Airway epithelial cell (primary cell): ENCODE results near the gene R3HDM1. TPM values are rescaled to one million over a fixed set of nuclear protein-coding genes. Genes with fewer than 3 reads are reported as not detected.

Experiments
- total RNA-seq: library from RNA; depleted of rRNA; stranded (reverse); fragments of >200 nt; gene quantifications from 2 replicates; pipeline ENCODE4 v1.2.3, GENCODE V29; 2015

R3HDM1 gene
- total RNA-seq = 18.5 and 20.3 TPM in 2 replicates

DNA sequence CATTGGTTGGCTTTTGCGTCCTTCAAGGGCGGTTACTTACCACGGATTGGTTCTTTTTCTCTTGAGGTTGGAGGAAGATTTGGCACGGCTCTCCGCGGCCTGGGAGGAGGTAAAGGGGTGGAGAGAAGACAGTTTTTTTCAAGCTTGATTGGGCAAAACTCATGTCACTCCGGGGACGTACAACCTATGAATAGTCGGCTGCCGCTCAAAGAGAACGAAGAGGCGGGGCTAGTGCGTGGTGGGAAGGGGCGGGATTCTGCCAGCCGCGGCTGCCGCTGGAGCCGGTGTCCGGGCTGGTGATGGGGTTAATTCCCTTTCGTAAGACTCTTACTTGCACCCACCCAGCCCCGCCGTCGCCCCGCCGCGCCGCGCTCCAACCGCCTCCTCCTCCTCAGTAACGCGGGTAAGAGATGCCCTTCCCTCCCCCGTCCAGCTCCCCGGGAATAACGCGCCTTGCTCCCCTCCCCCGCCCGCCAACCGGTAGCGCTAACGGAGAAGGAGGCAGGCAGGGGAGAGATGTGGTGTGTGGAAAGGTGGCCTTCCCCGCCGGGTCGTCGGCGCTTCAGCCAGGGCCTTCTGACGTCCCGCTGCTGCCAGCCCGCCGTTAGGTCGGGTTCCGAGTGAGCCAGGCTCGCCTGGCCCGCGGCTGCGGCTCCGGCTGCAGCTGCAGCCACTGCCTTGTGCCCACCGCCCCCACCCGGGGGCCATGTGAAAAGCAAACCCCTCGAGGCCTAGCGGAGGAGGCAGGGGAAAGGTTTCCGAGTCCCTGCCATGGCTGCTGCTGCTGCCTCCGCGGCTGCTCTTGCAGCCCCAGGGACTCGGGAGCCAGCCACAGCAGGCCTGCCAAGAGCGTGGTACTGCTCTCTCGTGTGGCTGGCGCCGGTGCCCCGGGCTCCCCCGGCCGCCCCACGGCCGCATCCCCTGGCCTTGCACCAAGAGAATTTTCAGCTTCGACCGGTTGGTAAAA lies at the start of gene R3HDM1:
R3HDM1 (plus strand) TSS at position 254 of the 967 bp plus-strand sequence. CDS start 73,362 bp downstream, outside the sequence.

DNA sequence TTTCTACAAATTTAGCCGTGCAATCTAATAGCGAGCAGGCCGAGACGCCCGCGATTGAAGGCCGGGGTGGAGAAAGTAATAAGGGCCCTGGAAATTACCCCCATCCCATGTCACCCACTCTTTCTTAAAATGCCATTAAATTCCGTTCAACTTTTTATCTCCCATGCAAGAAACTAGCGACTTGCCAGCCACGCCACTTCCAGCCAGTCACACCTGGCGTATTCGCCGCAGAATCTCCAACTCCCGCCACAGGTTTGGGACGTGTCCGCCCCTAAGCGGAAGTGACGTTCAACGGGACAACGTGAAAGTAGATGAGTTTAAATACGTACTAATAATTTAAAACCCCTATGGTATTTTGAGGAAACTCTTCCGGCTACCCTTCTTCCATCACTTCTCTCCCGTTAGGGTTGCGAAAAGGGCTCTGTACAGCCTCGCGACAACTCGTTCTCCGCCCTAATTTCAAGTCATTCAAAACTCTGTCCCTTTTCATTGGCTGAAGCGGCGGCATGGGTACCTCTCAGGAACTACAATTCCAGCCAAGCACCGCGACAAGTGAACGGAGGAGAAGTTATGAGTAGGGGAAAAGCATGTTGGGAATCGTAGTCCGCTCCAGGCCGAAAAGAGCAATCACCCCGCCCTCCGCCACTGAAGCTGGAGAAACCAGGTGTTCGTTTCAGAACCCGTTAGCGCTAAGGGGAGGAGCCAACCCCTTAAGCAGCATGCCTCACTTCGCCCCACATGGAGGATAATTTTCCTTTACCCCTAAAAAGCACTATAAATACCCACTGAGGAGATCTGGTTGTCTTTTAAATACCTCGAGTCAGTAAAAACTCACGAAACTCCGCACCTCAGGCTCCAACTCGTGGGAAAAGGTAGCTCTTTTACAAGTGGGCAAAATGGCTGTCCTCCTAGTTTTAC lies 712 bp upstream of the R3HDM1 start, which contains the start of gene ZRANB3:
ZRANB3 (minus strand) TSS at position 906 of the 918 bp plus-strand sequence.

DNA sequence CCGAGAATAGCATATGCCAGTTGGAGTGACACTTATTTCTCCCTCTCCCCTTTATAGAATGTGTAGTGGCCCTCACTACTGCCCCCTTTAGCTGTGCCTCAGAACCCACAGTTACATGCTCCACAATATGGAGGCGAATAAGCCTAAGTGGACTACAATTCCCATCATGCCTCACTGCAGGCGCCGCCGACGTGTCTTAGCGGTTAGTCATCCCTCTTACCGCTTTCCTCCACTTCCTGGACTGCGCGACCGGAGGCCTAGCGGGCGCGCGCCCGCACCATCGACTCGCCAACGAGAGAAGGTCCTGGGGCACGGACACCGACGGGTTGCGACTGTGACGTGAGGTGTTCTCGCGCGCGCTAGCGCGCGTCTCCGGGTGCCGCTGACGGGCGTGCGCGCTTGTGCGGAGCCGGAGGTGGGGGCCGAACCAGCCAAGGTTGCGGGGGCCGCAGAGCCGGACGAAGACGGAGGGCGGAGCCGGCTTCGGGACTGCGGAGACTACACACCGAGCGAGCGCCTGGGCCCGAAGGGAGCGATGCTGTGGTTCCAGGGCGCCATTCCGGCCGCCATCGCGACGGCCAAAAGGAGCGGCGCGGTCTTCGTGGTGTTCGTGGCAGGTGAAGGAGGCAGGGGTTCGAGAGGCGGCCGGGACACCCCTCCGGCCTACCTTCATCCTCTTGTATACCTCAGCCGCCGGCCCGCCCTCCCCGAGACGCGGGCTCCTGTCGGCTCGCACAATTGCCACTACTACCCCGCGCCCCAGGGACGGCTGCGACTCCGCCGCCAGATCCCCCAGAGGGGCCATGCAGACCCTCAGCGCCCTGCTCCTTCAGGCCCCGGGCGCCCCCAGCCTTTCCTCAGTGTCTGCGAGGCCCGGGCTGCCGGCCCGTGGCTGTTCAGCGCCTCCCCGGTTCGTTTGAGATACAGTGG lies 210.4 kb downstream of the R3HDM1 start, which contains the start of gene UBXN4:
UBXN4 (plus strand) TSS at position 461 of the 930 bp plus-strand sequence; CDS start at position 536, 75 bp downstream.

Other genes with a start within 250 kb of the R3HDM1 start
- gene ZRANB3, start 266 bp upstream of the R3HDM1 start, total RNA-seq = 9.3 and 9.4 TPM in 2 replicates
- gene UBXN4, start 210.4 kb downstream of the R3HDM1 start, total RNA-seq = 33.1 and 43.9 TPM in 2 replicates